NT2/D1 (cell line): ENCODE data around the gene OSBPL3.

Experiments
- DNase-seq: peaks from one replicate; pipeline ENCODE4 v3.0.0-alpha.2; 2011; ENCODE audit warnings: low read depth, low spot score
- H3K27me3 ChIP-seq: 2 replicates; pipeline ENCODE4 v1.6.0; 2011; ENCODE audit warnings: mild to moderate bottlenecking; ENCODE audit not compliant: insufficient read length, insufficient read depth
- H3K36me3 ChIP-seq: 2 replicates; pipeline ENCODE4 v1.6.1; 2011; ENCODE audit warnings: mild to moderate bottlenecking, low read length, mixed read lengths; ENCODE audit not compliant: insufficient read depth, insufficient read length
- H3K4me1 ChIP-seq: 2 replicates; pipeline ENCODE4 v1.5.1; 2011; ENCODE audit not compliant: insufficient read depth, insufficient read length
- H3K4me3 ChIP-seq: 2 replicates; pipeline ENCODE4 v1.5.1; 2011; ENCODE audit warnings: low read depth; ENCODE audit not compliant: insufficient read length
- H3K9ac ChIP-seq: 2 replicates; pipeline ENCODE4 v1.6.0; 2011; ENCODE audit warnings: low read depth; ENCODE audit not compliant: insufficient read length
- H3K9me3 ChIP-seq: 2 replicates; pipeline ENCODE4 v1.5.1; 2011; ENCODE audit warnings: mild to moderate bottlenecking, low read length; ENCODE audit not compliant: insufficient read depth
- SUZ12 ChIP-seq: IDR thresholded peaks from 2 replicates; pipeline ENCODE4 v1.6.1; 2011; ENCODE audit not compliant: insufficient read length, insufficient read depth; ENCODE audit errors: extremely low read depth
- YY1 ChIP-seq: IDR thresholded peaks from 2 replicates; pipeline ENCODE4 v1.6.1; 2011; ENCODE audit not compliant: insufficient read length, insufficient read depth
- ZNF274 ChIP-seq: IDR thresholded peaks from 2 replicates; pipeline ENCODE4 v1.6.1; 2011; ENCODE audit warnings: mild to moderate bottlenecking, low read depth, low read length

The OSBPL3 gene

GRCh38 chr7:24762771-24763170 lies 217.2 kb downstream of the OSBPL3 start:
- no peaks in the 10 kb centered on the region for H3K4me1 ChIP-seq
- H3K9me3 ChIP-seq: peaks cover 10% of the 10 kb centered on the region; the same call in 1 of the 2 replicates
- peaks cover 19% of the 10 kb centered on the region for H3K27me3 ChIP-seq
- TF ChIP-seq SUZ12 (no peak), ZNF274 (no peak), YY1 (no peak)
- H3K4me3 ChIP-seq: no peak overlapping the region
- DNase-seq: no peak
- H3K9ac ChIP-seq: no peak overlapping the region
- no peaks in the 10 kb centered on the region for H3K36me3 ChIP-seq

GRCh38 chr7:24760968-24761367 lies 219.0 kb downstream of the OSBPL3 start:
- TF ChIP-seq SUZ12 (no peak), ZNF274 (no peak), YY1 (no peak)
- Histone ChIP-seq H3K27me3 (peaks cover 34% of the 10 kb centered on the region), H3K4me3 (no peak overlapping the region), H3K36me3 (no peaks in the 10 kb centered on the region), H3K9me3 (peaks cover 10% of the 10 kb centered on the region; the same call in 1 of the 2 replicates), H3K9ac (no peak overlapping the region), H3K4me1 (no peaks in the 10 kb centered on the region)
- no peak for DNase-seq

- DNase-seq: peak; percentile 15
- peaks cover 47% of the 10 kb centered on the region for H3K27me3 ChIP-seq
- peak within 1 kb of the TSS; percentile 79 for H3K4me3 ChIP-seq
- H3K4me1 ChIP-seq: no peaks in the 10 kb centered on the region
- peaks cover 10% of the 10 kb centered on the region; the same call in 1 of the 2 replicates for H3K9me3 ChIP-seq
- TF ChIP-seq ZNF274 (no peak), SUZ12 (no peak), YY1 (no peak)
- H3K9ac ChIP-seq: peak within 1 kb of the TSS; percentile 89
- no peaks in the 10 kb centered on the region for H3K36me3 ChIP-seq
Measured at GRCh38 chr7:24757353-24758275, 222.4 kb downstream of the OSBPL3 start, which contains the start of gene GSDME. Gene GSDME (minus strand): TSS chr7:24757464. CDS start chr7:24749774, 7,690 bp downstream.

- Histone ChIP-seq H3K27me3 (peaks cover 47% of the 10 kb centered on the region), H3K9me3 (peaks cover 10% of the 10 kb centered on the region; the same call in 1 of the 2 replicates), H3K9ac (peak overlapping the region; percentile 89), H3K36me3 (no peaks in the 10 kb centered on the region), H3K4me1 (no peaks in the 10 kb centered on the region), H3K4me3 (peak overlapping the region; percentile 79)
- peak; percentile 5 for TF ChIP-seq SUZ12
- TF ChIP-seq YY1: no peak
- DNase-seq: peak; percentile 50
Measured at GRCh38 chr7:24756545-24757352, 223.2 kb downstream of the OSBPL3 start.

- Histone ChIP-seq H3K4me3 (peak overlapping the region; percentile 79), H3K9ac (peak overlapping the region; percentile 54), H3K36me3 (no peaks in the 10 kb centered on the region), H3K27me3 (peaks cover 47% of the 10 kb centered on the region), H3K9me3 (peaks cover 3% of the 10 kb centered on the region; the same call in 1 of the 2 replicates), H3K4me1 (no peaks in the 10 kb centered on the region)
- TF ChIP-seq YY1: no peak
- TF ChIP-seq ZNF274: no peak
- TF ChIP-seq SUZ12: no peak
- DNase-seq: no peak
Measured at GRCh38 chr7:24755541-24756407, 224.2 kb downstream of the OSBPL3 start.

- Histone ChIP-seq H3K9me3 (no peaks in the 10 kb centered on the region), H3K36me3 (no peaks in the 10 kb centered on the region), H3K4me1 (no peaks in the 10 kb centered on the region), H3K4me3 (no peak overlapping the region), H3K27me3 (peaks cover 47% of the 10 kb centered on the region), H3K9ac (no peak overlapping the region)
- no peak for DNase-seq
- no peak for TF ChIP-seq SUZ12
- no peak for TF ChIP-seq ZNF274
- TF ChIP-seq YY1: no peak
Measured at GRCh38 chr7:24754906-24755506, 225.0 kb downstream of the OSBPL3 start.
